NOMO-1 treated with DMSO at 0.1 percent for 48 hours (cell line): ENCODE measurements around the gene PTPRE.
"Not testable (repeated sequence)": the region's sequence is repeated elsewhere in the genome, so short reads cannot be mapped to it uniquely, and the experiment has no call there.

Experiments
- DNase-seq: peaks from one replicate; lab custom pipeline; 2025; ENCODE audit not compliant: unreplicated experiment; lab: John Stamatoyannopoulos, UW

The PTPRE gene

DNA sequence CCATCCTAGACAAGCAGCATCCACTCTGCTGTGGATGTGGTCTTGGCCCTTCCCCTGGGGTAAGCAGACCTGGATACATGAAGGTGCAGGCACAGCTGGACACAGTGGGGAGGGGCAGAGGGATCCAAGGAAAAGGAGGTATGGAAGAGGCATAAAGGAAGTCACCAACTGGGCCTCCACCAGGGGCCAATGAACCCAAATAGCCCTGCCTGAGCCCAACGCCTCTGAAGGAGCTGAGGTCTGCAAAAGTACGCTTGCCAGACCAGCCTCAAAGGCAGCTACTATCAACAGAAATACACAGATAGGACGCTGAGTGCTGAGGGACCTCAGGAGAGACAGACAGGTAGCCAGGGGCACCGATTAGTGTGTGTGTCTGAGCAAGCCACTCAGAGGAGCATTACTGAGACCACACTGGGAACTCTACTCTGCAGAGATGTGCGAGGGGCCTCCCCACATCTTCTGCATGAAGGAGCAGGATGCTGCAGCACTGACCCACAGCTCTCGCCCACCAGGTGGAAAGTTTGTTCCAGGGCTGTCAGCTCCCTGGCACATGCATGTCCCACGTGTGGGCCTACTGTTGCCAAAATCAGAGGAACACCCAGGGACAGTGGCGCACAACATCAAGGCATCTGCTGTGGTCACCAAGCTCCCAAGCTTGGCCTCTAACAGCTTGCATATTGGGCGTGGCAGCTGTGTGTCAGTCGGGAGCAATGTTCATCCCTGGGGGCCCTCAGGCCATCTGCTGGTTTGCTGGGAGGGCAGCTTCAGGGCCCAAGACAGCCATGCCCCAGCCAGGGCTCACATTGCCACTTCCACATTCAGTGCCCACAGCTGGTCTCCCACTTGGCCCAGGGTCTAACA is 179.3 kb downstream of the PTPRE start:
- no peak for DNase-seq

DNA sequence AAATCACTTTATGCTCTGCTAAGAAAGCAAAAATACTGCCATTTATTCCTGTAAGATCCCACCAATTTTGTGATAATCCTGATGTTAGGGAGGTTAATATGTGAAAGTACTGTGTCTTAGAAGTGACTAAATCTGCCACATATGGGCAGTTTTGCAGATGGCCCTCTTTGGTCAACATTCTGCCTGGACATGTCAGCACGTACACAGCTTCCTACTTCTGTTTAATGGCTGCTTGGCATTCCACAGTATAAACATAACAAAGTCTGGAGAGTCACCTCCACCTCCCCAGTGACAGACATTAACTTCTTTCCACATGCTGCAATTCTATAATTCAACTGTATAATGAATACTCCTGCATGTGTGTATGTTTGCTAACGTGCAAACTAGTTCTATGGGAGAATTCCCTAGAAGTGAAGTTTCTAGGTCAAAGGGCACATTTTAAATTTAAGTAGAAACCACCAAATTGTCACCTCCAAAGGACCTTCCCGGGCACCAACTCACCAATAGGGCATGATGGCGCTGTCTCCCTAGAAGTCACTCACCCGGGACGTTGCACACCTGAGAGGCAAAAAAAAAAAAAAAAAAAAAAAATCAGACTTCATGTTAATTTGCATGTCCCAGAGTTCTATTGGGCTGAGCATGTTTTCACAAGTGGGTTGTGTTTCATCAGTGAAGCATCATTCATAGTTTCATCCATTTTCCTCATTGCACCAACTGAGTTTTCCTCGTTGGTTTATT is 180.4 kb downstream of the PTPRE start:
- no peak for DNase-seq

DNA sequence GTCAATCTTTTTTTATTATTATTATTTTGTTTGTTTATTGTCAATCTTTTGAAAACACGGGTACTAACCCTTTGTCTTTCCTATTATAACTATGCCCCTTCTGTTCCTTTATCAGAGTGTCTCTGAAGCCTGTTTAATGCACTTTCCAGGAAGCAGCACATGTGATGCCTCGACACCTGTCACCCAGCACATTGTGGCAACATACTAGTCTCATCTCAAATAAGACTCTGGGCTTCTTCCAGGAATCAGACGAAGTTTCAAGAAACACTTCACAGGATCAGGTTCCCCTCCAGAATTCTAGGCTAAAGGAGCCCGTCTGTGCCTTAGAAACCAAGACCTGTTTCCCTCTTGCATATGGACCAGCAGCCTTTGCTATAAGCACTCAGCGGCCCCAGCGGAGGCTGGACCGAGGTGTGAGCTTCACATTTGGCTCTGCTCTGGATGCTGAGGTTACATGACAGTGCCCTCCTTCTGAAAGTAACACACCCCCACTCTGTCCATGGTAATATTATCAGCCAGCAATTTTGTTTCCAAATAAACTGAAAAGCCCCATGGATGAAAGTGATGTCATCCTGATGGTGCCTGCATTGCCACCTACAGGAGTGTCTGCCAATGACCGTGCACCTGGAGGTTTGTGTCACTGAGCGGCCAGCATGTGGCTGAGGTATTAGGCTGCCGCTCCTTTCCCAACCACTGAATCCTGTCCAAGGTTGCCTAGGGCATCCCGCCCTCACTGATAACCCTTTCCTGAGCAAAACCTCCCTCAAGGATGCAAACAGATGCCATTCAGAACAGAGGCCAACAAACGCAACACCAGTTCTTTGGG is 181.2 kb downstream of the PTPRE start:
- DNase-seq, result no peak

GRCh38 chr10:128091636-128092210 is 184.8 kb downstream of the PTPRE start:
- DNase-seq, result no peak

DNA sequence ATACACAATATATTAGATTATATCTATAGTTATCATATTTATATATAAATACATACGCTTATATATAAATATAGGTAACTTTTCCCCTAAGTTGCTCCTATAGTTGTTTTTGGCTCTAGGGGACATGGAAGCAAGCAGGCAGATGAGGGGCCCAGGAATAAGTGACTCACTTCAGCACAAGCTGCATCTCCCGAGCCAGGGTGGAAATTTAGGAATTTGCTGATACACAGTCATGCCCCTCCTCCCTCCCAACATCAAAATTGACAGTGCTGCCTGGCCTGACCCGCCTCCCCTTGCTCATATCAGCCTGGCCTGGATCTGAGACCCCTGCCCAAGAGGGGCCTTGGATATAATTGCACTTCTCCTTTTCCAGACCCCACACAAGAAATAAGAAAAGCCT is 185.6 kb downstream of the PTPRE start:
- DNase-seq, result no peak

- not testable (repeated sequence) for DNase-seq
These were observed 187.7 kb downstream of the PTPRE start for GRCh38 chr10:128094596-128094995.

GRCh38 chr10:128095027-128095752 is 188.3 kb downstream of the PTPRE start:
- no peak for DNase-seq

DNA sequence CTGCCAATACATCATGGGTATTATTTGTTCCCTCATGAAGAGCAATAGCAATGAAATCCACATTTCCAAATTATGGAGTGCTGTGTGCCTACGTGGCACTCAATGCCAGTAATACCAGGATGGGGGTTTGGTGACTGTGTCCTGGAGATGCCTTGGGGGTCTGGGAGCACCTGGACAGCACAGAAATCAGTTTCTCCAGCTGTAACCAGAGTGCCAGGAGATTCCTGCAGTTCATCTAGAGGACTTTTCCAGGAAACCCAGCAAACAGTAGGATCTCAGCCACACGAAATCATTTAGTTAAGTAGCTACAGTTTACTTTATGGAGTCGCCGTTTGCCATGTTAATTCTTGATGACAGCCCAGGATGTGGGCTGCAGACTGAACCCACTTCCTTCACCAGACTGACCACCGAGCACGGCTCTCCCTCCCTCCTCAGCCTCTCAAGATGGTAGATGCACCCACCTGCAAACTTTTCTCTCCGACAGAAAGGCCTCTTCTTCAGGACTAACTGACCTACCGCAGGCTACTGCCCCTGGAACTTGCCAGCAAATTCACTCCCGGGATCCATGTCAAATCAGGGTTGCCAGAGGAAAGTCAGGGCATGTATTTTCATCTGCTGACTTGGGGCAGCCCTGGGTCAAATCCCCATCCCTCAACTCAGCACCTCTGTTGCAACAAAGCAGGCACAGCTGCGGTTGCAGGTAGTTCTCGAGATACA is 189.0 kb downstream of the PTPRE start:
- DNase-seq, result no peak

GRCh38 chr10:128096486-128097199 is 189.7 kb downstream of the PTPRE start:
- DNase-seq, result no peak

DNA sequence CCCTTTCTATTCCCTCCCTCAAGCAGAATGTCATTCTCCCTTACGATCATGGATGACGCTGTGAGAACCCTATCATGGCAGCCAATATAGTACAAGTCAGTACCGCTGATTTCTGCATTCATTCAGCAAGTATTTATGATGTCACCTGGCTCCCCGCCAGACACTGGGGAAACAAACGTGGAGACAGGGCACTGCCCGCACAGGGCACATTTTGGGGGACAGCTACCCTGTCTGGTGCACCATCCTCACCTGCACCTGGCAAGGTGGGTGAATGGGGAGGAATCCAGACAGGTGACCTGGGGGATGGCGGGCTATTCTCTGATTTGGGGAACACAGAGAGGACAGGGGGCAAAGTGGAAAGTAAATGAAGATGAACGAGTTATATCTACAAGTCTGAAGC is 190.9 kb downstream of the PTPRE start:
- no peak for DNase-seq

DNA sequence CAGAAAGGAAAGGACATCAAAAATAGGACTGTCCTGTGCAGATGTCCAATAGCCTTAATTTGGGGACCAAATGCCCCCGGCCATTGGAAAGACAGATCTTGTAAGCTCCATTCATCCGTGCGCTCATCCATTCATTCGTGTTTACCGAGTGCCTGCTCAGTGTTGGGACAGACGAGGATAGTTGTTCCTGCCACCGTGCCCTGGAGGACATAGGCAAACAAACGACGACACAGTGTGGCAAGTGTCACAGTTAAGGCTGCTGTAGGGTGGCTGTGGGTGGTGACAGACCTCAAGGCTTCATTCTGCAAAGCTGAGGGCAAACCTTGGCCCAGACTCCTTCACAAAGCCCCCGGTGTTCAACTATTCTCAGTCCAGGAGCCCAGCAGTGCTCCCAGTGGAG is 191.7 kb downstream of the PTPRE start:
- no peak for DNase-seq

- DNase-seq, result no peak
These were observed 193.0 kb downstream of the PTPRE start for GRCh38 chr10:128099901-128100300.

- no peak for DNase-seq
These were observed 195.0 kb downstream of the PTPRE start for GRCh38 chr10:128101901-128102300.

GRCh38 chr10:128102480-128103228 is 195.8 kb downstream of the PTPRE start:
- DNase-seq, result no peak

DNA sequence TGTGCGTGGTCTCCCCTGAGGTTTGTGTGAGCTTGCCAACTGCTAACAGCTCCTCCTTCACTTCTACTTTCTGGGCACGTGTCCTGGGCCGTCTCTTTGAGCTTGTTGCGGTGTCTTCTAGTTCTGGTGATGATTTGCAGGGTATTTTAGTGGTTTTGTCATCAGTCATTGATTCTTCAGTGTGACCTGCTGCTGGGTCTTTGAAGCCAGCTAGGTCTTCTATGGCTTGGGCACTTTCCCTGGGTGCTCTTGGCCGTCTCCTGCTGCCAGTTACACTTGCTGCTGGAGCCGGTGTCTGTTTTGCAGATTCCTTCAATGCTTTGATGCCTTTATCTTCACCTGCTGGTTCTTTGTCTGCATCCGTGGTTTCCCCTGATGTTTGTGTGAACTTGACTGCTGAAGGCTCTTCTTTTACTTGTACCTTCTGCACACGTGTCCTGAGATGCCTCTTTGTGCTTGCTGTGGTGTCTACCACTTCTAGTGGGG is 196.4 kb downstream of the PTPRE start:
- no peak for DNase-seq

DNA sequence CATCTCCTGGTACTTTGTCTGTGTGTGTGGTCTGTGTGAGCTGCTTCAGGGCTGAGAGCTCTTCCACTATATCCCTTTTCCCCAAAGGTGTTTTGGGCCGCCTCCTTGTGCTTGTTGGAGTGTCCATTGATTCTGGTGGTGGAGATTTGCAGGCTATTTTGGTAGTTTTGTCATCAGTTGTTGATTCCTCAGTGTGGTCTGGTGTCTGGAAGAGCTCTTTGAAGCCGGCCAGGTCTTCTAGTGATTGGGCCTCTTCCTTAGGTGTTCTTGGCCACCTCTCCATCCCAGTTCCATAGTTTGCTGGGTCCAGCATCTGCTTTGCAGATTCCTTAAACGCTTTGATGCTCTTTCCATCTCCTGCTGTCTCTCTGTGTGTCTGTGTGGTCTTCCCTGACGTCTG is 198.5 kb downstream of the PTPRE start:
- no peak for DNase-seq

DNA sequence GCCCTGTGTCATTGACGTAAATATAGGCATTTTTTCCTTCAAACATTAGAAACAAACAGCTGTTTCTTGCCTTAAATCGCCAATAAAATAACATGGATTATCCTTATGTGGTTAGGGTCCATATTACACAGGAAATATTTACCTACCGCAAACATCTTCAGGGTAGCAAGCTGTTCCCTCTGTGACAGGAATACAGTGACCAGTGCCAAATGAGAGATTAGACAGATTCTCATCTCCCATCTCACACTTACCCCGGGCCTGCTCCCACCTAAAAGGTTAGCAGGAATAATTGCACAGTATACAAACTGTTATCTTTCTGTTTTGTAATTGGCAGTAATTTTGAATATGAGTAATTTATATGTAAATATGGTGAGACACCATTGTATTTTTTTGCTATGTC is 202.8 kb downstream of the PTPRE start:
- no peak for DNase-seq

DNA sequence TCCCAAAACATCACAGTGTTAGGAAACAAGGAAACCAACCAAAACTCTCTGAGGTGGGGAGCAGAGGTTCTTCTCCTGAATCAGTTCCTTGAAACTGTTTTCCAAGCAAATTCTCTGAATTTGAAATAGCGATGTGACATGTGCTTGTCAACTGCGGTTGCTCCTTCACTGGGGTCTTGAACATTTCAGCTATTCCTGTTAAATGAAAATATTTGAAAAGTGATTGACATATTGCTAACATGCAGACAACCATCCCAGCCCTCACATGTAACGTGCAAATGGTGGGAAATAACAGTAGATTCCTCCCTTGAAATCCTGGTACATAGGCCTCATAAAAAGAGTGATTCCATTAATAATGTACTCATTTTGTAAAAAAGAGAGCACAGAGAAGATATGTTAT is 203.4 kb downstream of the PTPRE start:
- no peak for DNase-seq
